ENCODE measurements around the gene IFRD2. TPM values are rescaled to one million over a fixed set of nuclear protein-coding genes. Genes with fewer than 3 reads are reported as not detected.
"Not testable (repeated sequence)": the region's sequence is repeated elsewhere in the genome, so short reads cannot be mapped to it uniquely, and the experiment has no call there.

IFRD2 gene
- total RNA-seq, 1 donor from 2014 or later = 177 TPM

GRCh38 chr3:50264383-50264963 lies 27.8 kb downstream of the IFRD2 start:
- no peak for FAIRE-seq
- no peak overlapping the region for H3K4me3 ChIP-seq (ENCODE audit: low read depth, low read length)
- H3K27me3 ChIP-seq (ENCODE audit: control insufficient read depth, insufficient read depth, low read length) = no peaks in the 10 kb centered on the region
- TF ChIP-seq CTCF (IDR thresholded peaks at IDR 0.05; ENCODE audit: insufficient read depth, low read length, severe bottlenecking) = no peak
- DNase-seq (ENCODE audit: low read depth) = peak; percentile 79
- no peaks in the 10 kb centered on the region for H3K36me3 ChIP-seq (ENCODE audit: control insufficient read depth, insufficient read depth, low read length)

DNA sequence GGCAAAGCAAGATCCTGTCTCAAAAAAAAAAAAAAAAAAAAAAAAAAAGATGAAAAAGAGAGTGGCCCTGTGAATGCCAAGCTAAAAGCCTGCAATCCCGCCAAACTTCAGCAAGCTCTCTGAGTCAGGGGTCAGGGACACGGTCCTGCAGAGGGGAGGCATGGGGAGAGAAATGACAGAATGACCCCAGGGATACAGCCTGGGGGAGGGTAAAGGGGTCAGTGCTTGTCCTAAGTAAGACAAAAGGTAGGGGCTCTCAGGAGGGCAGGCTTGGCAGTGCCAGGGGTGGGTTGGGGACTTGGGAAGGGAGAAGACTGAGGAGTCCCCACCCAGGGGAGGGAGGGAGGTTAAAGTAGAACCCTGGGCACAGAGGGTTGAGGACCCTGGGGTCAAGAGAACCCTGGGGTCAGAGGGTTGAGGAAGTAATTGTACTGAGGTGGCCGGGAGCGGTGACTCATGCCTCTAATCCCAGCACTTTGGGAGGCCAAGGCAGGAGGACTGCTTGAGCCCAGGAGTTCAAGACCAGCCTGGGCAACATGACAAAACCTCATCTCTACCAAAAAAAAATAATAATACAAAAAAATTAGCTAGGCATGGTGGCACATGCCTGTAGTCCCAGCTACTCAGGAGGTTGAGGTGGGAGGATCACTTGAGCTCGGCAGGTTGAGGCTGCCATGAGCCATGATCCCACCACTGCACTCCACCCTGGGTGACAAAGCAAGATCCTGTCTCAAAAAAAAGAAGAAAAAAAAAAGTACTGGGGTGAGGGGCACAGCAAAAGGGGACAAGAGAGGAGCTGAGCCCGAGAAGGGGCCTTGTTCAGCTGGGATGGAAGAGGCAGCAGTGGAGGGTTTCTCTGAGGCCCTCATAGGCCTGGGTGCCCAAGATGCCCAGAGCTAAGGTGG lies 28.5 kb downstream of the IFRD2 start:
- no peak for TF ChIP-seq CTCF (IDR thresholded peaks at IDR 0.05; ENCODE audit: insufficient read depth, low read length, severe bottlenecking)

DNA sequence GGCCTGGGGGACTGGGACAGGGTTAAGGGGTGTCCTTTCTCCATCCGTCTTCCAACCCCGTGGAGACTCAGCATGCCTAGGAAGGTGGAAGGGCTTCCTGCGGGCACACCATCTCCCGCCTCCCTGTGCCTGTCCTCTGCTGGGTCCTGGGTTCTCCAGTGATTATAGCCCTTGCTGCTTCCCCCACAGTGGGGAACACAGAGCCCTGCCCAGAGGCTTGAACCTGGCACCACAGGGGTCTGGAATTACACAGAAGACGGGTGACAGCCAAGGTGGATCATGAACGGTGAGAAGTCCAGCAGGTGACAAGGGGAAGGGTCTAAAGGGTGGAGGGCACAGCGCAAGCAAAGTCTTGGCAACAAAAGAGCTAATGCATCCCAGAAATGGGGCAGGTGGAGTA lies 29.5 kb downstream of the IFRD2 start:
- no peak for TF ChIP-seq CTCF (IDR thresholded peaks at IDR 0.05; ENCODE audit: insufficient read depth, low read length, severe bottlenecking)

More for the DNA sequence above, 28.5 kb downstream of the IFRD2 start:
- Histone ChIP-seq H3K36me3 (ENCODE audit: control insufficient read depth, insufficient read depth, low read length) (no peaks in the 10 kb centered on the region), H3K27me3 (ENCODE audit: control insufficient read depth, insufficient read depth, low read length) (no peaks in the 10 kb centered on the region), H3K4me3 (ENCODE audit: low read depth, low read length) (no peak overlapping the region)
- FAIRE-seq (no peak), DNase-seq (ENCODE audit: low read depth) (no peak)

DNA sequence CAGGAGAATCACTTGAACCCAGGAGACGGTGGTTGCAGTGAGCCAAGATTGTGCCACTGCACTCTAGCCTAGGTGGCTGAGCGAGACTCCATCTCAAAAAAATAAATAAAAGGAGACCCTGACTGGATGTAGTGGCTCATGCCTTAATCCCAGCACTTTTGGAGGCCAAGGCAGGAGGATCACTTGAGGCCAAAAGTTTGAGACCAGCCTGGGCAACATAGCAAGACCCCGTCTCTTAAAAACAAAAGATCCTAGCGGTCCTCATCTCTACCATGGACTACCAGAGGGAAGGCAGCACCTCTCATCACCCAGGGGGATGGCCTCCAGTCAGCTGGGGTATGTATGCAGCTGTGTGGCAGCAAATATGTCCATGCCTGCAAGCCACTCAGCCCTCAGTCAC lies 30.0 kb downstream of the IFRD2 start:
- not testable (repeated sequence) for H3K4me3 ChIP-seq (ENCODE audit: low read depth, low read length); DNase-seq (ENCODE audit: low read depth); FAIRE-seq; H3K27me3 ChIP-seq (ENCODE audit: control insufficient read depth, insufficient read depth, low read length); H3K36me3 ChIP-seq (ENCODE audit: control insufficient read depth, insufficient read depth, low read length)

More for the DNA sequence above, 29.5 kb downstream of the IFRD2 start:
- peaks cover 1% of the 10 kb centered on the region for H3K36me3 ChIP-seq (ENCODE audit: control insufficient read depth, insufficient read depth, low read length)
- FAIRE-seq = no peak
- DNase-seq (ENCODE audit: low read depth) = no peak
- no peak overlapping the region for H3K4me3 ChIP-seq (ENCODE audit: low read depth, low read length)
- H3K27me3 ChIP-seq (ENCODE audit: control insufficient read depth, insufficient read depth, low read length) = no peaks in the 10 kb centered on the region

DNA sequence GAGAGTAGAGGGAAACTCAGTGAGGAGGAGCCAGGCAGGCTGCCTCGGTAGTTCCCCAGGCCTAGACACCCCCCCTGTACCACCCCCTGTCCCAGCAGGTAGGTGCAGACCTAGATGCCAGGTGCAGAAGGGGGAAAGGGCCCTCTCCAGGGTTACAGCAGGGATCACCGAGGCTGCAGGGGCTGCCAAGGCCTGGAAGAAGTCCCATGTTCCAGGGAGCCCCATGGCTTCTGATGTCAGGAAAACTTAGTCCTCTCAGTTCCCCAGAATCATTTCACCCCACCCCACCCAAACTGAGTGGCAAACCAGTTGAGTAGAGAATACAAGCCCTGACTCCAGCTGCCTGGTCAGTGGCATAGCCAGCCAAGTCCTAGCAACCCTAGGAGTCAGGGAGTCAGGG lies 30.7 kb downstream of the IFRD2 start:
- DNase-seq (ENCODE audit: low read depth) (no peak), FAIRE-seq (no peak)
- H3K36me3 ChIP-seq (ENCODE audit: control insufficient read depth, insufficient read depth, low read length) = peaks cover 11% of the 10 kb centered on the region
- no peak for TF ChIP-seq CTCF (IDR thresholded peaks at IDR 0.05; ENCODE audit: insufficient read depth, low read length, severe bottlenecking)
- no peak overlapping the region for H3K4me3 ChIP-seq (ENCODE audit: low read depth, low read length)
- no peaks in the 10 kb centered on the region for H3K27me3 ChIP-seq (ENCODE audit: control insufficient read depth, insufficient read depth, low read length)

- TF ChIP-seq CTCF (IDR thresholded peaks at IDR 0.05; ENCODE audit: insufficient read depth, low read length, severe bottlenecking) = no peak
- FAIRE-seq = no peak
- no peak for DNase-seq (ENCODE audit: low read depth)
- Histone ChIP-seq H3K36me3 (ENCODE audit: control insufficient read depth, insufficient read depth, low read length) (peaks cover 16% of the 10 kb centered on the region), H3K27me3 (ENCODE audit: control insufficient read depth, insufficient read depth, low read length) (no peaks in the 10 kb centered on the region), H3K4me3 (ENCODE audit: low read depth, low read length) (no peak overlapping the region)
Observed at GRCh38 chr3:50260942-50261441, 31.2 kb downstream of the IFRD2 start.
